8988T (cell line): ENCODE measurements around the gene ANKRD53.
A peak's percentile ranks its signal among the peaks of the same experiment; 100 is the strongest.

Experiments
- DNase-seq: peaks from one replicate; pipeline ENCODE4 v3.0.0; 2011

Gene ANKRD53

DNA sequence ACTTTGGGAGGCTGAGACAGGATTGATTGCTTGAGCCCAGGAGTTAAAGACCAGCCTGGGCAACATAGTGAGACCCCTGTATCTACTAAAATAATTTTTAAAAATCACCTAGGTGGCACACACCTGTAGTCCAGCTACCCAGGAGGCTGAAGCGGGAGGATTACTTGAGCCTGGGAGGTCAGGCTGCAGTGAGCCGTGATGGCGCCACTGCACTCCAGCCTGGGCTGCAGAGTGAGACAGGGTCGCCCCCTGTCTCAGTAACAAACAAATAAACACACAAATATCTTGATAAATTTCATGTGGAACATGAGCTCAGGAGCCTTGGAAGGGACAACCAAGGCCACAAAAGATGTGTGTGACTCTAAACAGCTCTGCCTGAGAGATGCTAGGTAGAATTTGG is 11.7 kb upstream of the ANKRD53 start:
- DNase-seq: no peak

DNA sequence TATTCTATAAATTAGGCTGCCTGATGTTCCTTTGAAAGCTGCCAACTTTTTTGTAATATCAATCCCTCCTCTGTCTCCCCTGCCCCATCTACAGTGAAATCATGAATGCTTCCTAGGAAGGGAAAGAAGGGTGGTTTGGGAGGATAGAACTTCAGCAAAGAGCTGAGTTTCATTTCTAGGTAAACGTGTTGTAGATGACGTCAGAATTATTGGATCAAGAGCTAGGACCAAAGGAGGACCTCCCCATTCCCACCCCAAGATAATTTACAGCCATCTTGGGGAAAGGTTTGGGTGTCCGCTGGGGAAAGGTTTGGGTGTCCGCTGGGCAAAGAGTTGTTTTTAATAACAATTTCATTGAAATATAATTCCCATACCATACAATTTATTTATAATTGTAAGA is 11.2 kb upstream of the ANKRD53 start:
- no peak for DNase-seq

DNA sequence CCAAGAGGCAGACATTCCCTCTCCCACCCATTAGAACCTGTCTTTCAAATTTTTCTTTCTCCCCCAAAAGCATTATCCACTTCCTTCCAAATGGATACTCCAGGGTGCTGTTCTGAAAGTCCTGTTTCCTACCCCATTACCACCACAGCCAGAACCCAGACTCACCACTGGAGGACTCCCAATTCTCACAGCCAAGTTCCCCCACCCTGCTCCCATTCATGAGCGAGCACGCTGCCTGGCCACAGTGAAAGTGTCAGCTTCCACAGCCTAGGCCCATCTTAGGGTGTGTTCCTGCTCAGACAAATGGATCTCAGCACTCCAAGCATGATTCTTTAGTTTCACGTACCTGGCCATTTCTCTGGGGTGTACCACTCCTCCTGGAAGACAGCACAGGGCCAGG is 3.8 kb upstream of the ANKRD53 start:
- no peak for DNase-seq

DNA sequence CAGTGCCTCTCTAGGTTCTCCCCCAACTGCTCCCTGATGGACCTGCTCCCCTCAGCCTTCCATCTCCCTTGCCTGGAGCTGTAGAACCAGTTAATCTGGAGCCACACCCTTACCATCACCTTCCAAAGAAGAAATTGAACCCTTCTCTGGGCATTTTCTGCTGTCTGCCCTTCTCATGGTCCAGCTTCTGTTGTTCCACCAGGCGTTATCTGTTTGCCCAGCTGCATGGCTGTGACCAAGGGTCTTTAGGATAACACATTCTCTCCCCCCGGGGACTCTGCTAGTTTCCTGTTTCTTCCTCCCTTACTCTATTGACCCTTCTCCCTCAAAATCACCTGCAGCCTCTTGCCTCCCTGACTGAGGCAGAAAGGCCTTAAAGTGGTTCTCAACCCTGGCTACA is 3.2 kb upstream of the ANKRD53 start:
- DNase-seq: no peak

DNA sequence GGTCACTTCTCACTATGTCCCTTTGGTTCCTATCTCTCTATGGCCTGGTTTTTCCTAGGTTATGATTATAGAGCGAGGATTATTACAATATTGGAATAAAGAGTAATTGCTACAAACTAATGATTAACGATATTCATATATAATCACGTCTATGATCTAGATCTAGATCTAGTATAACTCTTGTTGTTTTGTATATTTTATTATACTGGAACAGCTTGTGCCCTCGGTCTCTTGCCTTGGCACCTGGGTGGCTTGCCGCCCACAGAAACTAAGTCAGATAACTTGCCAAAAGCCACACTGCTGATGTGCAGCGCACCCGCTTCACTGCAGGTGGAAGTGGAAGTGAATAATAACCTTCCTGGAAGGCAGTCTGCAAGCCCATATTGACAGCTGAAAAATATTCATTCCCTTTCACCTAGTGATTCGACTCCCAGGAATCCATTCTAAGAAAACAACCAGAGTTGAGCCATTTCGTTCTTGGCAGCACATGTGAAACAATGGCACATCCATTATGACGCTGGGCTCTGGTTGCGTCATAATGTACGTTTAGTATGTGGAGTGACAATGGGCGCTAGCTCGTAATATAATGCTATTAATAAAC is 725 bp upstream of the ANKRD53 start:
- DNase-seq: no peak

DNA sequence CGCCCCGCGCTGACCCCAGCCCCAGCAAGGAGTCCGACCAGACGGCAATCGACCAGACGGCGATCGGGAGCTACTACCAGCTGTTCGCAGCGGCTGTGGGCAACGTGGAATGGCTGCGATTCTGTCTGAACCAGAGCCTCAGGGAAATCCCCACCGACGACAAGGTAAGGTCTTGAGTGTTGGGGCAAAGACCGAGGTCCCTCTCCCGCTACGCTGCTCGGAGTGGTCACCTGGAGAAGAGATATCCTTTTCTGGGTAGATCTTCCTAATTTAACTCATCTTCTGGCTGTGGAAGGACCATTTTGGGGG is 704 bp downstream of the ANKRD53 start:
- no peak for DNase-seq

DNA sequence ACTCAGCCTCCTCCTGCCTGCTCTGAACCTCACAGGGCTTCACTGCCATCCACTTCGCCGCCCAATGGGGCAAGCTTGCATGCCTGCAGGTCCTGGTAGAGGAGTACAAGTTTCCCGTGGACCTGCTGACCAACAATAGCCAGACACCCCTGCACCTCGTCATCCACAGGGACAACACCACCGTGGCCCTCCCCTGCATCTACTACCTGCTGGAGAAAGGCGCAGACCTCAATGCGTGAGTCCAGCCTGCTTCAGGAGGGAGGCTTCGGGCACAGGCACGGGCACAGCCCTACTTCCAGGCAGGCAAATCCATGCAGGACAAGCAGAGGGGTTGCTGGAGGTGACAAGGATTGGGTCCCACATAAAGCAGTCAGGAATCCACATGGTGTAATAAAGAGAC is 1.2 kb downstream of the ANKRD53 start:
- DNase-seq: no peak

DNA sequence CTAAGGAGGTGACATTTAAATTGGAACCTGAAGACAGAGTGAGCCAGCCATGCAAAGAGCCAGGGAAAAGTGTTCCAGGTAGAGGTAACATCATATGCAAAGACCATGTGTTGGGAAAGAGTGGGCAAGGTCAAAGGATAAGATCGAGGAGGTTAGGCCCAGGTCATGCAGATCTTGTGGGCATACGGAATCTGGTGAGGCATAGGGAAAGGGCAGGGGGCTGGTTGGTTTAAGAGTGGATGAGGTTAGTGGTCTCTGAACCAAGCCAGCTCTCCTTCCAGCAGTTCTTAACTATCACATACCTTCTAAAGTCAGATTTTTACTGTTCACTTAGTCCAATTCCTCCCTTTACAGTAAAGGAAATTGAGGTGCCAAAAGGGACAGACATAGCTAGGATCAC is 3.0 kb downstream of the ANKRD53 start:
- no peak for DNase-seq

DNA sequence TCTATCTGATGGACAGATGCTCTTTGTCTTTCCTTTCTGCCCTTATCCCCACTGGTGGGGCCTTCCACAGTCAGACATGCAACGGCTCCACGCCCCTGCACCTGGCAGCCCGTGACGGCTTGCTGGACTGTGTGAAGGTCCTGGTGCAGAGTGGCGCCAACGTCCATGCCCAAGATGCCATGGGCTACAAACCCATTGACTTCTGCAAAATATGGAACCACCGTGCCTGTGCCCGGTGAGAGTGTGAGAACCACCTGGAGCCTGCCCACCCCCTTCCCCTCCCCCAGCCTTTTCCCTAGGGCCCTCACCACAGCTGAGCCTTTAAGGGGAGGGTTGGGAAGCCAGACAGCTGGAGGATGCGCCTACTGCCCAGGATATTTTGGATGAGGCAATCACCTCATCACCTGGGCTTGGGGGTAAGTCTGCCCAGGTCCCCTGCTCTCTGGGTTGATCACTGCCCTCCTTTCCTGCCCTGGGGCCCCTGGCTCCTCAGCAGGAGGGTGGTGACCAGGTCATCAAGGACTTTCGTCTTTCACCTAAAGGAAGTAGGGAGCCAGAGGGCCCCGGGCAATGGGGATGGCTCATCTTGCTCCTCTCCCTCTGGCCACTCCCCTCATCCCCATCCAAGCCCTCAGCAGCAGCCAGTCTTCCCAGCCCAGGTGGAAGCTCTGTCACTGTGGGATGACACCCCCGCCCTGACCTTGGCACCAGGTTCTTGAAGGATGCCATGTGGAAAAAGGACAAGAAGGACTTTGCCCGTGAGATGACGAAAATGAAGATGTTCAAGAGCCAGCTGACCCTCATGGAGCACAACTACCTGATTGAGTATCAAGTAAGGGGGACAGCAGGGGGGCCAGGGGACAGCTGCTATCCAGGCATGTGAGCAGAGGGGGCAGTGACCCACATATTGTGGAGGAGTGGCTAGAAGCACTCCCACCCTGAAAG is 3.7 kb downstream of the ANKRD53 start:
- DNase-seq: no peak

DNA sequence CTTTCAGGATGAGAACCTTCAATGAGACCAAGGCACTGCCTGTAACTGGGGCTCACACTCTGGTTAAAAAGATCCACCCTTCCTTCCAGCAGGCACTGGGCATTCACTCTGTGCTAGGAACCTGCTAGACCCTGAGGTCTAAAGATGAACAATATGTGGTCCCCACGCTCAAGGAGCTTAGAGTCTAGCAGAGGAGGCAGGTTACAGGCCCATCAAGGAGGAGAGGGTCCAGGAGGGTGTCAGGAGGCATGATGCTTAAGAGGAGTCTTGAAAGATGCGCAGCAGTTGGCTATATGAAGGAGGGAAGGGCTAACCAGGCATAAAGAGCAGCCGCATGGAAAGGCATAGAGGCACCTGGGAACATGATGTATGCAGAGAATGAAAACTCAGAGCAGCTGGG is 4.5 kb downstream of the ANKRD53 start:
- DNase-seq: no peak

DNA sequence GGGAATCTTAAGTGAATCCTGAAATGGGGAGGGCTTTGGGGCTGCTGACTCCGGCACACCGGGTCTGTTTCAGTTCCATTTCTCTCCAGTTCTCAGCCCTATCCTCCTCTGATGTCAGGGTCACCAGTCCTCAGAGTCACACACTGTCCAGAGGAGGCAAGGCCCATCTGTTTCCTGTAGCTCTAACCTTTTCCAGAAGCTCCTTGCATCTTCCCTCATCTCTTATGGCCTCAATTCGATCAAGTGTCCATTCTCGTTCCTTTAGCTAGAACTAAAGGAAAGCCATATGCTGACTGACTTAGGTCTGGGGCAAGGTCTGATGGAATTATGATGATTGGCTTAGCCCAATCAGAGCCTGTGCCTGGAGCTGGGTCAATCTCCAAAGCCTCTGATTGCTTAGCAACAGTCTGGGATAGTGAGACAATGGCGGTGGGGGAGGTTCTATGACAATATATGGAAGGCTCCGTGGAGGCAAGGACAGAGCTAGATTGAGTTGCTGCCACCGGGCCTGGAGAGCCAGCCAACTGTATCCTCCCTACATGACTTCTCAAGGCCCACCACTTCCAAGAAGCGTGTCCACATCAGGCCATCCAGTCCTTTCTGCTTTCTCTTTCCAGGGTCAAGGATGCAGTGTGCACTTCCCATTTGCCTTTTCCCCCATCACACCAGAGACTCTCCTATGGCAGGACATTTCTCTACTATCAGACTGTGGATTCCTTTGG is 5.2 kb downstream of the ANKRD53 start:
- DNase-seq: no peak

DNA sequence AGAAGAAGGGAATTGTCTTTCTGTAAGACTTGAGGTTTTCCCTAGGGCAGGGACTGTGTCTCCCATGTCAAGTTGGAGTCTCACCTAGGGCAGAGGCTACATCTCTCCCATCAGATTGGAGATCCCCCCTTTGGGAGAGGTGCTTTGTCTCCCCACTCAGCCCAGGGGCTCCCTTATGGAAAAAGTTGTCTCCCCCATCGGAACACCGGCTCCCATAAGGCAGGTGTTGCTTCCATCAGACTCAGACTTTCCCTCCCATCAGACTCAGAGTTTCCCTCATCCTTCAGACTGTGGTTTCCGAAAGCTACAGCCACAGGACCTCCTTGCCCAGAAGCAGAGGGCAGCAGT is 5.8 kb downstream of the ANKRD53 start:
- no peak for DNase-seq

DNA sequence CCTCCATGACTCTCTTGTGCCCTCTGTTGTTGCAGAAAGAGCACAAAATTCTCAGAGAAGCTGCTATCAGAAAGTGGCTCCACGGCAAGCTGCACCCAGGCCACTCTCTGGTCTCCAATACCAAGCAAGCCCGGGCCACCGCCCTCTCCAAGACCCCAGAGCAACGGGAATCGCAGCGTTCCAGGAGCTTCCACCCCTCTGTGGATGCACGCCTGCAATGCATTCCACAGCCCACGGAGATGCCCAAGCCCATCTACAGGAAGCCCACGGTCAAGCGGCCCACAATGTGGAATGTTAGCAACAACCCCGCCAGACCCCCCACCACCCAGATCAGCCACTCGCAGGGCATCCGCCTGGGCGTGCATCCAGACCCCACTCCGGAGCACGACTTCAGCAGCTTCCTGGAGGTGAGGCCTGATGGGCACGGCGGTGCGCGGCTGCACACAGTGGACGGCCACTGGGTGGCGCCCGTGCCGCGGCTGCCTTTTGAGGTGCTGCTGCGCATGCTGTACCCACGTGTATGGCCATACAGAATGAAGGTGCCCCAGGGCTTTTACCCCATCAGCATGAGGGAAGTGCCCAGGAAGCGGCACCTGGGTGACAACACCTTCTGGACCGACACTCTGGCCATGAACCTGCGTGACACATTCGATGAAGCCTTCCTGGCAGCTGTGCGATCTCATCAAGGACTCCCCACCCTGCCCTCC is 6.3 kb downstream of the ANKRD53 start:
- DNase-seq: peak; percentile 92

DNA sequence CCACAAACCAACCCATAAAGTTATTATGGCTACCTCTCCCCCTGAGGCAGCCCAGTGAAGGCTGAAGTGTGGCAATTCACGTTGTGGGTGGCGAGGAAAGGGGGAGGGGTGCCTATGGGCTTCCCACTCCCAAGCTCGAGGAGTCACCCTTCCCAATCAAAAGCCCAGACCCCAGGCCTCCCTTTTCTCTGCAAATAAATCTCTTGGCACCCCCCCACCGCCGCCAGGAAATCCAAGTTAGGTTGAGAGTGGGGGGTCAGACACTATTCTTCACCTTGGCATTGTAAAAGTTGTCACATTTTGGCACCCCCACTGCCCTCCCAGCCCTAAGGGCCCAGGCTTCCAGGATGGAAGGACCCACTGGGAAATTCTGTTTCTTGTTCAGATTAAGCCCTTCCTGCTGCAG is 6.9 kb downstream of the ANKRD53 start:
- DNase-seq: no peak

DNA sequence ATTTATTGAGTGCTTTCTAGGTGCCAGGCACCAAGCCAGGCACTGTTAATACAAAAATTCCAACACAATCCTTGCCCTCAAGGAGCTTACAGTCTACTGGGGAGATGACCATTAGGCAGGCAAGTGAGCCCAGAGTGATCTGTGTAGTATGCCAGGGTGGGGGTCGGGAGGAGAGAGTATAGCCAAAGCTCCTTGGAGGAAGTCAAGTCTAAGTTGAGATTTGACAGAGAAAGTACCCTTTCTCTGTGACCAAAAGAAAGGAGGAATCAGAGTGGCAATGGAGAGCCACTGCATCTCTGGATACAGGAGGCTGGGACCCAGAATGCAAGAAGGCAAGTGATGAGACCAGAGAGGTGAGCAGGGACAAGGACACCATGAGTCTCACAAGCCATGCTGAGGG is 7.5 kb downstream of the ANKRD53 start:
- DNase-seq: no peak

DNA sequence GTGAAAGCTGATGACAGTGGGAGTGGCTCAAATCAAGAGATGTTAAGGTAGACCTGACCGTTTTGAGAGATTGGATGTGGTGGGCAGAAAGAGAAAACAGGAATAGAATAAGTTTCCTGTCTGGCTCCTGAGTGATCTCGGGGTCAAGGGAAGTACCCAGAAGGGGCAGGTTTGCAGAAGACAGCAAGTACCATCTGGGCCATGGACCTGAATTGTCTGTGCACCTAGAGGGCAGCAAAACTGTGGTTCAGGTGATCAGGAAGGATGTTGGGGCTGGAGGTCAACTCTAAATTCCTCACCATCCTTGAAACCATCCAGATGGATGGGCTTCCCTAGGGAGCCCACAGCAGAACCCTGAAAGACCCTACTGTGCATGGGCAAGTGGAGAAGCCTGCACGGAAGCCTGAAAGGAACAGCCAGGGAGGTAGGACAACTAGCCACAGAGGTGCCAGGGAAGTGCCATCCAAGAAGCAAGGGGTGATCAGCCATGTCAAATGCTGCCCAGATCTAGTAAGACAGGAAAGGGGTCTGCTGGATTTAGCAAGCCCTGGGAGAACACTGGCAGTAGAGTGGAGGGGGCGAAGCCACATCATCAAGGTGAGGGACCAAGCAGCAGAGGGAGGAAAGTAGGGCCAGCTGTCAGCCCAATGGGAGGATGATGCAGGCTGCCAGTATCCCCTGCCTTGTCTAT is 8.2 kb downstream of the ANKRD53 start:
- no peak for DNase-seq

DNA sequence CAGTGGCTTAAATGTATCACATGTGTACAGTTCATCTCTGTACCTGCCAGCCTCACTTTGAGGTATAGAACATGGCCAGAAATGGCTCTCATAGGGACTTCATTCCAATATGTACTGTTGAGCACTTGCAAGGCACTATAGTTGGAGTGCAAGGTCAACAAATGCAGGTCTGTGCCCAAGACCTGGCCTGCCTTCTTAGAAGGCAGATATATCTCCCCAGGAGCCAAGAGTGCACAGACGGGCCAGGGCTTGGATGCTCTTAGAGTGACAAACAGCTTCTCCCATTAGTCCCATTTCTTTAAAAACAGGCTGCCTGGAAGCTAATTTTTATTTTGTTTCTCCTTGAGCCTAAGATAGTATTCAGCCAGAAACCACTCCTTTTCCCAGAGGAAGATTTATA is 9.0 kb downstream of the ANKRD53 start:
- no peak for DNase-seq

DNA sequence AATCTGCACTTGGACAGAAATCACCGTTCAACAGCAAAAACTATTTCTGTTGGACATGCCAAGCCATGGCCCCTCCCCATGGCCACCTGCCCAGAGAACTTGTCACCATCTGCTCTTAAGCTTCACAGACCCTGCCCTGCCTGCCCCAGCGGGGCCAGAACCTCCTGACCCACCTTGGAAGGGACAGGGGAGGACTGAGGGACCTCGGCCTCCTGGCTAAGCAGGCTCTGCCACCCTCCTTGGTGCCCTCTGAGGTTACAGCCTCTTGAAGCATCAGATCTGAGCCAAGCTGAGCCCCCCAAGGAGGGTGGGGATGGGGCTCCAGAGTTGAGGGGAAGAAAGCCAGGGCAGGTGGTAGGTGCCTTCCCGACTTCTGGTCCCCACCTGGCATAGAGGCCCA is 9.7 kb downstream of the ANKRD53 start:
- DNase-seq: no peak

DNA sequence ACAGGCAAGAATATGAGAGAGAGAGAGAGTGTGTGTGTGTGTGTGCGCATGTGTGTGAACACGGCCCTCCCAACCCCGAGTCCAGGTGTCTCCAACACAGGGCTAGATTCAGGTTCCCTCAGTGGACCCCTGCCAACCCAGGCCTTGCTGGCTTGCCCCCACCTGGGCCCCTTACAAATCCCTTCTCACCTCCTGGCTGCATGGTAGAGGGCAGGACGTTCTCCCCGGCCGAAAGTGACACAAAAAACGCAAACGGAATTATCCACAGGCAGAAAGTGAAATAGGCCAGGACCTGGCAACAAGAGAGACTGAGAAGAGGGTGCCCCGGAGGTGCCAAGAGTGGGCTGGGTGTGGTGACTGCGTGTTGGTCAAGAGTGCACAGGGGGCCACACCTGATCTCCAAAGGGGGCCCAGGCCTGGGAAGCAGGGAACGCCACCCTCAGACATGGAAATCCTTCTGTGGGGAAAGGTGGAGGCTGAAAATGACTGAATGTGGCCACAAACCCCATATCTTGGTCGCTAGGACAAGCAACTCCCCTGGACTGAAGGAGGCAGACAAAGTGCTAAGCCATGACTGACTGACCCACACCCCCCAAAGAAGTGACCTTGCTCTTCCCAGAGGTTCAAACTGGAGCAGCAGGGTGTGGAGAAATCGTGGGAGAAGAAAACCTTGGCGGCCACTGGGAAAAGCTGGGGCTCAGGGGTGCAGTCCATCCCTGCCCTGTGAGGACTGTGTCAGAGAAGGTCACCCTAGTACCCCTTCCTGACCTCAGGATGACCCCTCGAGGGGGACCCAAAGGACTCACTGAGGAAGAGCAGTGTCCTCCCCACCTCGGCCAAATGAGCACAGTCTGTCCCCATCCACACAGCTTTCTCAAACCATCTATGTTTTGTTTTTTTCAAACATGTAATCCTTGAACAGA is 10.6 kb downstream of the ANKRD53 start:
- no peak for DNase-seq

DNA sequence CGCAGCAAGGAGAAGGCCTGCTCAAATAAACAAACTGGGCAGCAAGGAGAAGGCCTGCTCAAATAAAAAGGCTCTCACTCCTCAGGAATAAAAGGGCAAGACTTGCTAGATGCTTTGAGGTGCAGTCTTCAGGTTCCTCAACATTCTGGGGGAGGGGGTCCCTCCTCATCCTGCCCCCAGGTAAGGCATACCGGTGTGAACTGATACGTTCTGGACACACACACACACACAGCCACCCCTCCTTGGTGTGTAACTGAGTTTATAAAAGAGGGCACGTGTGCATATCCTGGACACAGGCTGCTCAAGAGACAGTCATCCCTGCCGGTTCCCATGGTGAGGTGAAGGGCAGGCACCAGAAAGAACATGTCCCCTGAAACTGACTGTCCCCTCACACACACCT is 11.8 kb downstream of the ANKRD53 start:
- DNase-seq: no peak

DNA sequence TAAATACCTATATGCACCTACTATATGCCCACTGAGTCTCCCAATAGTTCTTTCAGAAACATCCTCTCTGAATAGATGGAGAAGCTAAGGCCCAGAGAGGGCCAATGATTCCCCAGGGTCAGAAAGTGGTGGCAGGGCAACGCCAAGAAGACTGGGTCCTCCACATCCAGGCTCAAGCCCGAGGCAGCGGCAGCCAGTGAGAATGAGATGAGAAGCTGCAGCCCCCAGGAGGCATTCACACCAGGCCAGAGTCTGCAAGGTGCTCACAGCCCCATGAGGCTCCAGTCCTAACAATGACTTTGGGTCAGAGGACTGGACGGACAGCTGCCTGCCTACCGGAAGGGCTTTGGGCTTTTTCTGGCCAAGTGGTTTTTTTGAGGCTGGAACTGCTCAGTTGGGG is 12.7 kb downstream of the ANKRD53 start:
- no peak for DNase-seq

DNA sequence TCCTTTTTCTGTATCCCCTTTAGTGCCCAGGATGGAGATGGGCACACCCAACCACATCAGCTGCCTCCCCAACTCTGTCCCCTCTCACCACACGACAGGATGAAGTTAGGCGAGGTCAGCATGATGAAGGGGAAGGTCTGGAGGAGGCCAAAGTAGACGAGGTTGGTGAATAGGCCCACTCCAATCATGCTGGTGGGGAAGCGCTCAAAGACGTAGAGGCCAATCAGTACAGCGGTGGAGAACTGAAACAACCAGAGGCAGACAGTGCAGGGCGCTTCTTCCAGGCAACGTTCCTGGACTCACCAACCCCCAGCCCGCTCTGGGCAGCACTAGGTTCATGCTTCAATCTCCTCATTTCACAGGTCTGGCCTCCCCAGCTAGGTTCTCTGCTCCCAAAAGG is 13.3 kb downstream of the ANKRD53 start:
- DNase-seq: no peak
